PFSK-1 (cell line): ENCODE data around the gene TDRD3.

Experiments
- SIN3A ChIP-seq: IDR thresholded peaks from 2 replicates; pipeline ENCODE4 v1.6.1; 2012; ENCODE audit warnings: mild to moderate bottlenecking, low read length, moderate library complexity, borderline replicate concordance; ENCODE audit not compliant: insufficient read depth
- TAF1 ChIP-seq: IDR thresholded peaks from 2 replicates; pipeline ENCODE4 v1.6.1; 2012; ENCODE audit warnings: low read length, control low read depth, borderline replicate concordance; ENCODE audit not compliant: insufficient read depth
- TF ChIP-seq, protein P1 (sequence below), 2 experiments: IDR thresholded peaks; 2 replicates each; pipeline versions ENCODE4 v1.6.1 to v1.8.0; 2011 to 2012; ENCODE audit warnings: low read depth in 2 of 2, low read length in 2 of 2, control low read depth in 1 of 2, inconsistent platforms in 1 of 2, mild to moderate bottlenecking in 1 of 2, moderate library complexity in 1 of 2; ENCODE audit not compliant: insufficient read depth in 1 of 2

DNA sequence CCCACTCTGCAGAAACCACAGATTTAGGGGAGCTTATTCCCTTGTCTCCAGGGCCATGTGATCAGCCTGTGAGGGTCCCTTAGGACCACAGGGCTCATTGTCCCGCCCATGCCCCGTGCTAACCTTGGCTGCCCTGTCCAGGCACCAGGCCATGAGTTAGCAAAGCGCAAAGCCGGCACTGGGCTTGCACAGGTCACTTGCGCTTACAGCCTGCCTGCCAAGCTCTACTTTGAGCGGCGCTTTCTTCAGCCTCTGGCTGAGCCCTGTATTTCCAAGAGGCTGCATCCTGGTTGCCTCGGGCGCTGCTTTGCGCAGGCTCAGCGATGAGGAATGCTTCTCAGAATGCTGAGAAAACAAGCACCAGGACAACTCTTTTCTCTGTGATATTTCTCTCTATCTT is 188.0 kb downstream of the TDRD3 start:
- TF ChIP-seq, protein P1, sequence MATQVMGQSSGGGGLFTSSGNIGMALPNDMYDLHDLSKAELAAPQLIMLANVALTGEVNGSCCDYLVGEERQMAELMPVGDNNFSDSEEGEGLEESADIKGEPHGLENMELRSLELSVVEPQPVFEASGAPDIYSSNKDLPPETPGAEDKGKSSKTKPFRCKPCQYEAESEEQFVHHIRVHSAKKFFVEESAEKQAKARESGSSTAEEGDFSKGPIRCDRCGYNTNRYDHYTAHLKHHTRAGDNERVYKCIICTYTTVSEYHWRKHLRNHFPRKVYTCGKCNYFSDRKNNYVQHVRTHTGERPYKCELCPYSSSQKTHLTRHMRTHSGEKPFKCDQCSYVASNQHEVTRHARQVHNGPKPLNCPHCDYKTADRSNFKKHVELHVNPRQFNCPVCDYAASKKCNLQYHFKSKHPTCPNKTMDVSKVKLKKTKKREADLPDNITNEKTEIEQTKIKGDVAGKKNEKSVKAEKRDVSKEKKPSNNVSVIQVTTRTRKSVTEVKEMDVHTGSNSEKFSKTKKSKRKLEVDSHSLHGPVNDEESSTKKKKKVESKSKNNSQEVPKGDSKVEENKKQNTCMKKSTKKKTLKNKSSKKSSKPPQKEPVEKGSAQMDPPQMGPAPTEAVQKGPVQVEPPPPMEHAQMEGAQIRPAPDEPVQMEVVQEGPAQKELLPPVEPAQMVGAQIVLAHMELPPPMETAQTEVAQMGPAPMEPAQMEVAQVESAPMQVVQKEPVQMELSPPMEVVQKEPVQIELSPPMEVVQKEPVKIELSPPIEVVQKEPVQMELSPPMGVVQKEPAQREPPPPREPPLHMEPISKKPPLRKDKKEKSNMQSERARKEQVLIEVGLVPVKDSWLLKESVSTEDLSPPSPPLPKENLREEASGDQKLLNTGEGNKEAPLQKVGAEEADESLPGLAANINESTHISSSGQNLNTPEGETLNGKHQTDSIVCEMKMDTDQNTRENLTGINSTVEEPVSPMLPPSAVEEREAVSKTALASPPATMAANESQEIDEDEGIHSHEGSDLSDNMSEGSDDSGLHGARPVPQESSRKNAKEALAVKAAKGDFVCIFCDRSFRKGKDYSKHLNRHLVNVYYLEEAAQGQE (IDR thresholded peaks at IDR 0.05; ENCODE audit: insufficient read depth in 1 of 2, low read depth in 2 of 2, low read length in 2 of 2): no peak
- no peak for TF ChIP-seq TAF1
- TF ChIP-seq SIN3A: no peak
